Fibroblast of lung (primary cell): ENCODE measurements around the gene CYP19A1. TPM values are rescaled to one million over a fixed set of nuclear protein-coding genes. Genes with fewer than 3 reads are reported as not detected.

Experiments used
- DNase-seq, 2 donors: peaks; one replicate each; pipeline versions ENCODE4 v3.0.0 to v3.0.0-alpha.2; 2010; ENCODE audit warnings: low read depth in 2 of 2
- H2AFZ ChIP-seq: 2 replicates; pipeline ENCODE4 v1.5.1; 2012; ENCODE audit warnings: low read length, control low read depth, inconsistent platforms
- H3K27ac ChIP-seq: 2 replicates; pipeline ENCODE4 v1.5.1; 2011; ENCODE audit warnings: low read length, control low read depth; ENCODE audit not compliant: insufficient read depth
- H3K27me3 ChIP-seq: 2 replicates; pipeline ENCODE4 v1.5.1; 2011; ENCODE audit warnings: mild to moderate bottlenecking, low read length; ENCODE audit not compliant: control insufficient read depth, insufficient read depth
- H3K36me3 ChIP-seq: 2 replicates; pipeline ENCODE4 v1.5.1; 2011; ENCODE audit warnings: low read length; ENCODE audit not compliant: control insufficient read depth, insufficient read depth
- H3K4me1 ChIP-seq: 2 replicates; pipeline ENCODE4 v1.5.1; 2011; ENCODE audit warnings: low read length; ENCODE audit not compliant: control insufficient read depth, insufficient read depth; ENCODE audit errors: extremely low read depth
- H3K4me2 ChIP-seq: 2 replicates; pipeline ENCODE4 v1.5.1; 2011; ENCODE audit warnings: low read length, control low read depth; ENCODE audit not compliant: insufficient read depth; ENCODE audit errors: extremely low read depth
- H3K4me3 ChIP-seq, 4 experiments: fragments of 200-600 bp in 1 of 4; sonication (generic) in 1 of 4; replicated peaks in 1 of 4; 2 replicates each; pipeline ENCODE4 v1.5.1; 2011 to 2016; ENCODE audit warnings: low read length in 4 of 4, low read depth in 3 of 4, mild to moderate bottlenecking in 3 of 4, control low read depth in 2 of 4, inconsistent platforms in 1 of 4, mixed read lengths in 1 of 4; ENCODE audit not compliant: insufficient read depth in 1 of 4; ENCODE audit errors: control extremely low read depth in 1 of 4
- H3K79me2 ChIP-seq: 2 replicates; pipeline ENCODE4 v1.5.1; 2012; ENCODE audit warnings: mild to moderate bottlenecking, low read length, inconsistent platforms; ENCODE audit not compliant: control insufficient read depth, insufficient read depth
- H3K9ac ChIP-seq: 2 replicates; pipeline ENCODE4 v1.5.1; 2011; ENCODE audit warnings: mild to moderate bottlenecking, low read length, control low read depth; ENCODE audit not compliant: insufficient read depth
- H3K9me3 ChIP-seq: 2 replicates; pipeline ENCODE4 v1.5.1; 2012; ENCODE audit warnings: low read depth, low read length; ENCODE audit not compliant: control insufficient read depth, insufficient read depth
- H4K20me1 ChIP-seq: 2 replicates; pipeline ENCODE4 v1.5.1; 2011; ENCODE audit warnings: low read length; ENCODE audit not compliant: control insufficient read depth, insufficient read depth; ENCODE audit errors: extremely low read depth
- CTCF ChIP-seq, 2 donors: IDR thresholded peaks in 1 of 2; conservative IDR thresholded peaks in 1 of 2; 1 replicate in 1 of 2; 2 replicates in 1 of 2; pipeline ENCODE4 v1.5.1; 2011 to 2012; ENCODE audit warnings: low read length in 2 of 2, control low read depth in 1 of 2, inconsistent platforms in 1 of 2, low read depth in 1 of 2, mild to moderate bottlenecking in 1 of 2
- EZH2 ChIP-seq: IDR thresholded peaks from 2 replicates; pipeline ENCODE4 v1.5.1; 2012; ENCODE audit warnings: low read length, control low read depth, mild to moderate bottlenecking; ENCODE audit errors: missing control alignments
- polyA plus RNA-seq, 2 donors: library from polyadenylated mRNA; depleted of rRNA in 1 of 2; stranded (reverse) in 1 of 2; unstranded in 1 of 2; fragments of >200 nt; gene quantifications; 2 replicates each; pipeline ENCODE4 v1.2.1, GENCODE V29; 2011 to 2012; ENCODE audit warnings: missing spikeins in 1 of 2
- total RNA-seq: library from RNA; depleted of rRNA; stranded (reverse); fragments of >200 nt; gene quantifications from 2 replicates; pipeline ENCODE4 v1.2.1, GENCODE V29; 2014

Gene CYP19A1
- total and polyA plus RNA-seq, 2 donors (not counting 1 experiment from before 2014, with no cell fraction given), result 0.16 to 2.3 TPM

- Histone ChIP-seq H3K4me2 (no peak overlapping the region), H3K9ac (no peak overlapping the region), H3K27ac (no peak overlapping the region), H2AFZ (no peak overlapping the region), H3K27me3 (no peaks in the 10 kb centered on the region), H3K4me1 (no peaks in the 10 kb centered on the region), H3K4me3 (no peak overlapping the region), H3K9me3 (no peaks in the 10 kb centered on the region), H3K79me2 (no peaks in the 10 kb centered on the region), H3K36me3 (no peaks in the 10 kb centered on the region), H4K20me1 (no peaks in the 10 kb centered on the region)
- TF ChIP-seq CTCF (conservative IDR thresholded peaks at IDR 0.05 in 1 of 2, IDR thresholded peaks at IDR 0.05 in 1 of 2; ENCODE audit: low read depth in 1 of 2, low read length in 2 of 2), result no peak
- TF ChIP-seq EZH2, result no peak
- DNase-seq, result peak; percentile 11 to 14
These were observed 10.9 kb upstream of the CYP19A1 start for GRCh38 chr15:51349156-51349844.

- Histone ChIP-seq H3K4me1 (no peaks in the 10 kb centered on the region), H3K4me3 (no peak overlapping the region), H3K79me2 (no peaks in the 10 kb centered on the region), H3K36me3 (no peaks in the 10 kb centered on the region), H3K4me2 (no peak overlapping the region), H3K9me3 (no peaks in the 10 kb centered on the region), H4K20me1 (no peaks in the 10 kb centered on the region), H3K27me3 (no peaks in the 10 kb centered on the region), H2AFZ (no peak overlapping the region), H3K27ac (no peak overlapping the region), H3K9ac (no peak overlapping the region)
- DNase-seq, result no peak
- no peak for TF ChIP-seq CTCF (conservative IDR thresholded peaks at IDR 0.05 in 1 of 2, IDR thresholded peaks at IDR 0.05 in 1 of 2; ENCODE audit: low read depth in 1 of 2, low read length in 2 of 2)
- TF ChIP-seq EZH2, result no peak
These were observed 10.3 kb upstream of the CYP19A1 start for GRCh38 chr15:51348688-51349087.

GRCh38 chr15:51346136-51346535 is 7.7 kb upstream of the CYP19A1 start:
- Histone ChIP-seq H3K4me3 (no peak overlapping the region), H3K9me3 (no peaks in the 10 kb centered on the region), H3K9ac (no peak overlapping the region), H3K79me2 (no peaks in the 10 kb centered on the region), H3K36me3 (no peaks in the 10 kb centered on the region), H3K4me1 (no peaks in the 10 kb centered on the region), H2AFZ (no peak overlapping the region), H3K4me2 (no peak overlapping the region), H3K27me3 (peaks cover 4% of the 10 kb centered on the region), H4K20me1 (no peaks in the 10 kb centered on the region), H3K27ac (no peak overlapping the region)
- DNase-seq, result no peak
- no peak for TF ChIP-seq CTCF (conservative IDR thresholded peaks at IDR 0.05 in 1 of 2, IDR thresholded peaks at IDR 0.05 in 1 of 2; ENCODE audit: low read depth in 1 of 2, low read length in 2 of 2)
- no peak for TF ChIP-seq EZH2
